Right lung (tissue), 5 donors: ENCODE measurements around the gene PTPRT. TPM values are rescaled to one million over a fixed set of nuclear protein-coding genes. Genes with fewer than 3 reads are reported as not detected.

Experiments
- DNase-seq, 2 donors: peaks; one replicate each; pipeline ENCODE4 v3.0.0-alpha.2; 2013
- polyA plus RNA-seq, 5 donors: library from polyadenylated mRNA; unstranded; fragments of 120-200 nt; gene quantifications; one replicate each; pipeline versions ENCODE4 v1.2.1 to v1.2.3, GENCODE V29; 2013; ENCODE audit warnings: inconsistent platforms in 1 of 5, low replicate concordance in 1 of 5; ENCODE audit not compliant: insufficient read length in 5 of 5, insufficient read depth in 1 of 5

PTPRT gene
- polyA plus RNA-seq, 5 donors = 0.27 to 2.7 (median 1.6) TPM

DNA sequence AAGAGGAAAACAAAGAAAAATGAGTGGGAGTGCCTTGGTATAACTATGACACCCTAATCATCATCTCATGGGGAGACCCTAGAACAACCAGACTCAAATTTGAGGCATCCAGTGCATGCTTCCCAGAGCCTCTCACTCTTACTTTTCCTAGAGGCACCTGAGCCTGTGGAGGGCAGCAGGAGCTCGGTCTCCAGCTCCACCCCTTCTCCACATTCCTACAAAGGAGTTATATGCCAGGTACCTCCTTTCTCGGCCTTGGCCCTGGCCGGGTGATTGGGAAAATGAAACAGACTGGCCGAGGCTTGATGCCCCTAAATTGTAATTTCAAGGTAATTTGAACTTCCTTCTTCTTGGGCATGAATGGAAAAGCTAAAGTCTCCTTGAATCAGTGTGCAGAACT lies 810.3 kb downstream of the PTPRT start:
- DNase-seq = no peak

DNA sequence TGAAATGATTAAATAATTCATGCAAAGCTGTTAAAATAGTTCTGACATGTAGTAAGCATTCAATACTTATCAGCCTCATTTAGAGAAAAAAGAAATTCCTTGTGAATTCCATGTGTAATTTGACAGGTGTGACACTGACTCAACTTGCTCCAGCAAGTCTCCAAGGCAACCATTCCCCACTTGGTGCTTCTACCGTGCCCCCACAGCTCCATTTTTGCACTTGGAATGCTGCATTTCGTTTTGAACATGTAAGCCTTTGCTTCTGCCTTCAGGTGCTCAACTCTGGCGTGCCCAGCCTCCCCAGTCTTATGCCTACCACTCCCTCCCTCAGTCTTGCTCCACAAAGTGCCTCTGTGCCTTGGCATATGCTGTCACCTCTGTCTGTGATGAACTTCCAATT lies 810.9 kb downstream of the PTPRT start:
- no peak for DNase-seq

DNA sequence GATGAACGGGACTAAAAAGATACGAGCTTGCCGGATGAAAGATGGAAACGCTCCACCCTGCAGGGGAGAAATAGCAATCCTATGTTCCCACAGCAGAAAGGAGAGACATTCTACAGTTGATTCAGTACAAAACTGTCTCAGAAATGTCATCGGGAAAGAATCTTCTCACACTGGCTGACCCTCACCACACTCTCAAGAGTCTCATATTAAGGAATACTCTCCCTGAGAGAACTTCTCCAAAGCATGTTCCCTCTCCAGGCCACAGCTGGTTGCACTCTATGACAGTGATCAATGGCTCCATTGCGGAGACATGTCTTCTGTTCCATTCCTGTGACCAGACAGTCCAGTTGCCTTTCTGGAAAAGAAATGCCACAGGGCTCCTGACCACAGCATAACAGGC lies 813.6 kb downstream of the PTPRT start:
- DNase-seq = no peak

DNA sequence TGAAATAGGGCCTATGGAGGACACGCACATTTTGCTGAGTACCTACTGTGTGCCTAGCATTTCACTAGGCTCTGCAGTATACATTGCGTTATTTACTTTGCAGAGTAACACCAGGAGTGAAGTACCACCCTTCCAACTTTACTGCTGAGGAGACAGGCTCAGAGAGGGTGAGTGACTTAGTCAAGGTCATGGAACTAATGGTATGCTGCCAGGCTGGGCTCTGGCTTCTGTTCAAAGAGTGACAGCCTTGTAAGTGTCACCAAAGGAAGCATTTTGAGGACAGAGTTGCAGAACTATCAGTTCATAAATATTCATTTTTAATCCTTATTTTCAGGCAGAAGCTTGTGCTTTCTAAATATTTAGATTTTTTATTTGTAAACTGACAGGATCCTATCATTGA lies 816.7 kb downstream of the PTPRT start:
- DNase-seq = no peak

DNA sequence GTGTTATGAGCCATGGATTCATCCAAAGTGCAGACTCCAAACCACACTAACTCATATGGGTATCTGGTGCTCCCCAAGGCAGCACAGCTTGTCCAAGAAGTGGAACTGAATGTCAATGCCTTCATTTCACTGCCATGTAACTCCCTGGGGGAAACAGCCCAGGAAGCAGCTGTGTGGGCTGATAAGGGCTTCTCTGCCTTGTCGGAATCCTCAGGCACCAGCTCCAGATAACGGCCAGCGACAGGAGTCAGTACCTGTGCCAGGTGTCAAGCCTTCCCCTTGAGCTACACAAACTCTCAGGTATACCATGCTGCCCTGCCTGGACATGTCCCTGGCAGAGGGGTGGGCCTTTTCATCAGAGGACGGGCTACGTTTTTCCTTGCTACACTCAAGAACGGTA lies 819.6 kb downstream of the PTPRT start:
- no peak for DNase-seq

DNA sequence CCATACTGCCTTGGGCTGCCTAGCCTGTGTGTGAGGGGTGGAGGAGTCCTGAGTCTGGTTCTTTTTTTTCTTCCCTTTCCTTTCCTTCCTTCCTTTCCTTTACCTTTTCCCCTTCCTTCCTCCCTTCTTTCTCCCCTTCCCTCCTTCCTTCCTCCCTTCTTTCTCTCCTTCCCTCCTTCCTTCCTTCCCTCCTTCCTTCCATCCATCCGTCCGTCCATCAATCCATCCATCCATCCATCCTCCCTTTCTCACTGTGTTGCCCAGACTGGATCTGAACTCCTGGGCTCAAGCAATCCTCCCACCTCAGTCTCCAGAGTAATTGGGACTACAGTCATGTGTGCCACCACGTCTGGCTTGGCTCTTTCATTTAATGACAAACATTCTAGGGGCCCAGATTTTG lies 820.8 kb downstream of the PTPRT start:
- DNase-seq = no peak

DNA sequence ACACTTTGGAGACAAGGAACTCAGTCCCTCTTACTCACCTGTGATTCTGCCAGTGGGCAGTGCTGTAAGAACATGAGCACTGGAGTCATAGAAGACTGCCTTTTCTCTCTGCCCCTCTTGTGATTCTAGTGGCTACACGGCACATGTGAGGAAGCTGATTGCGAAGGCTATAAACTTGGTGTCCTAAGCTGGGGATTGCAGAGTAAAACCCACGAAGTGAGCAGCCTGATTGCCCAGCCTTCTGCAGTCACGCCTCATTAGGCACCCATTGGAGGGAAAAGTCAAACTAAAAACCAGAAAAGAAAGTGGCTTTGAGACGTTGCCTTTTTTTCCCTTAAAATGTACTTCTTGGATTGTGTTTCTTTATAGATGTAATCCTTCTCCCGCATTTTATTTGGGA lies 823.1 kb downstream of the PTPRT start:
- no peak for DNase-seq

DNA sequence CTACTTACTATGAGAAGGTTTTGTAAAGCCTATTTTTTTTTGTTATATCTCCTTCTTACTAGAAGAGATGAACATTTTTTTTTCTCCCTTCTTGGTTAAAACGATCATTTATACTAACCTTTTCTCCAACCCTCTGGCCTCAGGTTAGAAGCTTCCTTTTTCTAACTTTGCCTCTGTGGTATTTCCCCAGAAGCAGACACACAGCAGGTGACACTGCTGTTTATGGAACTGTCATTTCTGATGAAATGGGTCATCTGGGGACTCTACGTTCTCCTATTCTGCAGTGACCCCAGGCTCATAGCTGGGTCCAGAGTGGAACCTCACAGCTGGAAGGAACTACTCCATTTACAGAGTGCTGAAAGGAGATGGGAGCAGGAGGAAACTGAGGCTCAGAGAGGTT lies 825.3 kb downstream of the PTPRT start:
- DNase-seq = no peak

DNA sequence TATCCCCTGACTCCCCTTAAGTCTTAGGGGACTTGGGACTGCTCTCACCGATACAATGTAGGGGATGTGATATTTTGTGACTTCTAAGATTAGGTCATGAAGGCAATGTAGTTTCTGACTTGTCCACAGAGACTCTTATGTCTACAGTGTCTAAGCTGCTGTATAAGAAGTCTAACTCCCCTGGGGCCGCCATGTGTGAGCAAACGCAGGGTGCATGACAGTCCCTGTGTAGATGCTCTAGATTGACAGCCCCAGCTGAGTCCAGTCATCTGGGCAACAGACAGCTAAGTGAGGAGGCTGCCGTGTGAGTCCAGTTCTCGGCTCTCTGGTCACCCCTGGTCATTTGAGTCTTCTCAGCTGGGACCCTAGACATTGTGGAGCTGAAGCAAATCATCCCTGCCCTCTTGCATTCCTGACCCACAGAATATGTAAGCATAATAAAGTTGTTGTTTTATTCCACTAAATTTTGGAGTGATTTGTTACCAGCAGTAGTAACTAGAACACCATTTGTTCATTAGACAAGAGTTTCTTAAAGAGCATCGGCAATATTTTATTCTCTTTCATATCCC lies 828.2 kb downstream of the PTPRT start:
- no peak for DNase-seq

DNA sequence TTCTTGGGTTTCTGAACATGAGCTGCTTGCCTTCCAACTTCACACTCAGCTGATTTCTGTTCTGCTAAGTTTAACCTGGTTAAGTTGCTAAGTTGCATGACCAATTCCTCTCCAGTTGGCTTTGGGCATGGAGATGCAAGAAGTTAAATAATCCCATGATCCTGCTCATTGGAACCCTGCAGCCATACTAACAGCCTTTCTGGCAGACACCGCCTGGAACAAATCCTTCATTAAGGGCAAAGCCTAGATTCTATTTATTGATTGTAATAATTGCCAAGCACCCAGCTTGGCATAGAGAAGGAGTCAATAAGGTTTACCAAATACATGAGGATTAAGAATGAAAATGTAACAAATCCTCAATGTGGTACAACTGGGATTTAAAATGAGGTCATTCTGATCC lies 829.1 kb downstream of the PTPRT start:
- DNase-seq = no peak

DNA sequence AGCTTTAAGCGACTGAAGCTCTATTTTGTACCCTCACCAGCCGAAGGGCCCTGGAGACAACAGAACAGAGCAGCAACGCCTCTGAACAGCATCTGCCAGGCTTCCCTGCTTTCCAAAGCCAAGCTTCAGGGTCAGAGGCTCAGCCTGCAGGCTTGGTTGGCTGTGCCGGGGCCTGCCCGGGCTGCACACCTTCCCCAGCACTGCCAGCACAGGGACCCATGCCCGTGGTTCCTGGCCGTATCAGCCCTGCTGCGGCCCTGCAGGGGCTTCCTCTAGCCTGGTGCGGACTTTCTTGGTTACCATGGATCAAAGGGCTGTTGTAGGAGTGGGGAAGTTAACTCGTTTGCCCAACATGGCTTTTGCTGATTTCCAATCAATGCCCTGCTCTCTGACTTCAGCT lies 830.1 kb downstream of the PTPRT start:
- no peak for DNase-seq

DNA sequence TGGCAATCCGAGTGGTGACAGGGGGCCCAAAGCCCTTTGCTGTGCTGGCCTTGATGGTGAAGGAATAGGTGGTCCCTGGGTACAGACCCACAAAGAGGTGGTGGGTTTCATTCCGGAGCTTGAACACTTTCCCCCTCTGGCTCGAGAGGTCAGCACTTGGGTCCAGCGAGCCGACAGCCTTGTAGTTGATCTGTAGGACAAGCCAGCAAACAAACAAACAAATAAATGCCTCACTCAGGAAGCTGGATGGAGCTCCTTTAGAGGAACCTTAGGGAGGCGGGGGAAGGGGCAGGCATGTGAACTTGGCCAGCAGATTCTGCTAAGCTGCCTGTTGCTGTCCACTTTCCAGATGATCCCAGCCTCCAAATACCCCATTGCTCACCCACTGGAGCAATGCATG lies 837.6 kb downstream of the PTPRT start:
- DNase-seq = no peak

DNA sequence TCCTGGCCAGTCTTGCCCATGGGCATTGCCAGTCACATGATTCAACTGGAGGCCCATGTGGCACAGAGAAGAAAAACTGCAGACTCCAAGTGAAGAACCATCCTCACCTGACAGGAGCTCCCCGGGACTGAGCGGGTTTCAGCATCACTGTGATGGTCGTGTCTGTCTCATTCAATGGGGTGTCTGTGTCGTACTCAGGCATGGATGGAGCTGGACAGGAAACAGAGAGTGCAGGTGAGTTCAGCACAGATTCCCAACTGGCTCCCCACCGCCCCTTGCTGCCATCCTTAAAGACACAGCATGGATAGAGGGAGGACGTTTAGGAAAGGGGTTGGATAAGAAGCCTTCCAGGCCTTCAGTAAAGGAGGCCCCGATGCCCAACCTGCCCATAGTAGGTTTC lies 839.2 kb downstream of the PTPRT start:
- no peak for DNase-seq

DNA sequence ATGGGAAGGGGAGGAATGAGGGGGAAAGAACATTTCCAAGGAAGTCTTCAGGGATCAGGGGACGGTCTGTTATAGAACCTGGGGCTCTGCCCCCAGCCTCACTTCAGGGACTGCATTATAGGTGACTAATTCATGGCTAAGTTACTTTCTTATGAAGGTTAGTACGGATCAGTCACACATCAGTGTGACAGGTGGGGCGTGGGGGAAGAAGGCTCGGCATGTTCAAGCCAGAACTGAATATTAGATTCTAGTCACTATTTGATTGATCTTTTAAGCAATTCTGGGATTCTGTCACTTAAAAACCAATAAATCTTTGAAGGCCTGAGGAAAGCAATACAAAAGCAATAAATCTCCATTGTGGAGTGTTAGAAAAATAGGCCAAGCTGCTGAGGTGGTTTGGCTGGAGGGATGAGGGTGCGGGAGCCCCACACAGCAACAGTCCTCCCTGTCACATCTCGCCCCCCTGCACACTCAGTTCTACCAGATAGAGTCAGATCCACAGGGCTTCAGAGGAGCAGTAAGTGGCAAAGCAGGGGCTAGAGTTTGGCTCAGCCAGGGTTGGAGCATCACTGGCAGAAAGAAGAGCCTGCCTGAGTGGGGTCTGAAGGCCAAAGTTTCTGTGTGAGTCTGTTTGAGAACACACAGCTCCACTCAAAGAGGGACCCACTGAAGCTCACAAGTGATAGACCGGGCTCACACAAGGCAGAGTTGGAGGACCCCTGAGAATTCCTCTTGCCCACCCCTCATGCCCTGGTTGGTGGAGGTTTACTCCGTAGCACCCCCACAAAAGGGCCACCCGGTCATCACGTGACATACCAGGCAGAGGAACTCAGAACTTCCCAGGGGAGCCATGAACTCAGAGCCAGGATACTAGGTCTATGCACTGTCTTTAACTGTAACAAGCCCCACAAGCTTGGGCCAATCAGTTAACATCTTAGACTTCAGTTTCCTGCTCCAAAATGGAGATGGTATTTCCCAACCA lies 843.2 kb downstream of the PTPRT start:
- DNase-seq = no peak

DNA sequence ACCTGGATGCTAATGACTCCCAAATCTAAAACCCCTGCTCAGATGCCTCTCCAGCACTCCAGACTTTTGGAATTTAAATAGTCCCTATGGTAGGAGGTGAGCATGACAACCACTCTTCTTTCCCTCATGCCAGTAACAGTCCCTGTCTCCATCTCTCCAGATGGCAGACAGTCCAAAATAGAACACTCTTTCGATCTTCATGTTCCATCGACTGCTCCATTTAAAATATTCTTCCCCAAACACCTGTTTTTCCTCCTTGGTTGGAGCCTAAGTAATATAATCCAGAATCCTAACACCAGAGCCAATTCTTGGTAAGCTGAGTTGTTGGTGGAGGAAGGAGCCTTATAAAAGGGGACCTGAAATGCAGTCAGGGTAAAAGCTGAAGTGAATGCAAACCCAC lies 848.1 kb downstream of the PTPRT start:
- DNase-seq = no peak

DNA sequence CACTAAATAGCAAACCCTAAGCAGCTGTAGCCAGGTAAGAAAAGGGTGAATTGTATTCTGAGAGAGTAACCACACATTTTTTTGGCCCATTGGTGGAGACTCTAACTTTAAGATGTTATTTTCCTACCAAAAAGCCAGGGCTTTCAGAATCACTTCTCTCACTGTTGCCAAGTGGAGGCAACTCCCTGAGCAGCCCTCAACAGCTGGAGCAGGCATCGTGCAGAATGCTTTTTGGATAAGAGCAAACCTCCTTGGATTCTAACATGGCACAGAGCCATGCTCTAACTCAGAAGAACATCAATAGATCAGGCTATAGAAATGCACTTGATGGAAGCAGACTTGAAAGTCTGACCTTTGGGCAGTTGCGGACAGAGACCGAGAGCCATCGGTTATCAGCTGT lies 849.3 kb downstream of the PTPRT start:
- peak in 1 of 2 donors; percentile 24 for DNase-seq

DNA sequence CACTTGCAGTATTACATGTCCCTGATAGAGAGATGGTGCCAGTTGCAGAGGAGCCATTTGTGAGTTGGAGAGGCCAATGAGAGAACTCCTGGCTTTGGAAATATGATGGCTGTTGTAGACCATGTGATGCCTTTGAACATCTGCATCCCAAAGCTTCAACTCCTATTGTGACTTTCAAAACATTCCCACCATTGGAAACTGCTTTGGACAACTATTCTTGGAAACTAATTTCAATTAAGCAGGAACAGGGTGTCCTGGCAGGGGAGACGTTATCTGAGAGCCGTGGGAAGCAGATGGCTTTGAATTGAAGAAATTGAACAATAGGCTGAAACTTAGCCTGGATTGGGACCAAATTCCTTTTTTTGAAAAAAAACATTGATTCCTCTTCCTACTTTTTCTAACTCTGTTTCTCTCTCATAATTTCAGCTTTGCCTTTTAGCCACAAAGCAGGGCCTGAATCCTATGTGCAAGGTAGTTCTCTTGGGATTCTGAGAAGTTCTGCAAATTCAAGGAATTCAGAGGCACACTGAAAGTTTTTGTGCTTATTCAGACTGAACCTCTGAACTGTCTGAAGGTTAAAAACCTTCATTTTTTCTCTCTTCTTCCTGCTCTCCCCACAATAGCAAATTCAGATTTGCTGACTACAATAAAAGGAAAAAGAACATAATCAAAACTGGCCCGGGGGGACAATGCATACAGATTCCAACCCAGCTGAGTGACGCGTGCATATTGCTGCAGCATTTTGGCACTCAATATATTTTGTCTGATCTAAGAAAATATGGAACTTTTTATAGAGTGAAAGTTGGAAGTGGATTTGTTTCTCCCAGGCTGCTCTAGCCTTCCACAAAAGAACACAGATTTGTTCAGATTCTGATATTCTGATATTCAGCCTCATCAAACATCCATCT lies 851.2 kb downstream of the PTPRT start:
- peak; percentile 28 to 32 for DNase-seq

DNA sequence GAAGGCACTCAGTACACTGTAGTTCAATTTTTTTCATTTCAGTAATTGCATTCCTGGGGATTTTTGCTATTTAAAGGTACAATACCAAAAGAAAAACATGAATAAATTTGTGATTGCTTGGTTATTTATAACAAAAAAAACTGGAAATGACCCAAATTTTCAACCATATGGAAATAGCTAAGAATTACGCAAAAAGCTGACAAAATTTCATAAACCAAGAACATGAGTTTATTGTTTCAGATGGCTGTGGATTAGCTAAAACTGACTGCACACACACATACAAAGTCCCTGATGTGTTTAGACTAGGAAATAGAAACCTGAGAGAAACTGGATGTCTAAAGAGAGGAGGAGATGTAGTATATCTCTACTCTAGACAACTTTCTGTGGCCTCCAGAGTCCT lies 853.1 kb downstream of the PTPRT start:
- DNase-seq = peak; percentile 48 to 52

DNA sequence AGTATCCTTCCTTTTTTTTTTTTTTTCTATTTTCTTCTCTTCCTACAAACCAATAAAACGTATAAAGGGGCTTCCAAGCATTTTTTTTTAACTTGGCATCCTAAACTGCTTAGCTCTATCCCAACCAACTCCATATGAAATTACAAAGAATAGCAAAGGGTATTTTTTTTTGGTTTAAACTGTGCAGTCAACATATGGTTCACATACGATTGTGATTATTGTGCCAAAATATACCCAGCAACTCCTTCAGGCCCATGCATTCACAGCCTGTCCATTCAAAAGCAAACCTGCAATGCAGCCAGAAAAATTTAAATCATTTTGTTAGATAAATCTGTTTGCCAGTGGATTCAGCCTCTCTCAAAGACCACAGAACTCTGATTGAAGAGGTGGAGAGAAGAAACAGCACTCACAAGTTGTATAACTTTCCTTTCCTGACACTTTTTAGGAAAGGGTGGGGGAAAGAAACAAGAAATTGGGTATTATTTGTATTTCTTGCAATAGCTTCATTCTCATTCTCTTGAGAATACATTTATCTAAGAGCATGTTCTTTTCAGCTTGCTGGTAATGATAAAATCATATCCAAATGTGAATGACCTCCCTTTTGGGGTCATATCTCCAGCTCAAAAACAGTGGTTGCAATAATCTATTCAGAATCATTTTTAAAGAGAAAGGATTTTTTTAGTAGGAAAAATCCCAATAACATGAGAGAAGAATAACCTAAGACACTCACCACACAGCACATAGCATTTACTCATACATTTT lies 870.3 kb downstream of the PTPRT start:
- no peak for DNase-seq

DNA sequence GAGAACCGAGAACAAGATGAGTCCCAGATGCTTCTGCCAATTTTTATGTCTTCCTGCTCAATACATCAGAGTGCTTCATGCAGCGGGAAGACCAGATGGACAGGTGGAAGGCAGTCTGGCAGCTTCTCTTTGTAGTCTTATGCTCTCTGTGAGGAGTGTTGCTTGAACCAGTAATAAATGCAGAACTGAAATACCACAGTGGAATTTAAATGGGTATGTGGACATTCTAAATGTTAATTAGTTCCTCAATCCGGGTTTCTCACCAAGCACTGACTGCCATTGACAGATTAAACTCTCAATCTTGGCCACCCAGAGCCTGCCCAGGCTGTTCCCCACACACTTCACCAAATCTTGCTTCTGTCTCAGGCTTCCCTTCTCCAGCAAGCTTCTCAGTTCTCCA lies 876.0 kb downstream of the PTPRT start:
- no peak for DNase-seq

DNA sequence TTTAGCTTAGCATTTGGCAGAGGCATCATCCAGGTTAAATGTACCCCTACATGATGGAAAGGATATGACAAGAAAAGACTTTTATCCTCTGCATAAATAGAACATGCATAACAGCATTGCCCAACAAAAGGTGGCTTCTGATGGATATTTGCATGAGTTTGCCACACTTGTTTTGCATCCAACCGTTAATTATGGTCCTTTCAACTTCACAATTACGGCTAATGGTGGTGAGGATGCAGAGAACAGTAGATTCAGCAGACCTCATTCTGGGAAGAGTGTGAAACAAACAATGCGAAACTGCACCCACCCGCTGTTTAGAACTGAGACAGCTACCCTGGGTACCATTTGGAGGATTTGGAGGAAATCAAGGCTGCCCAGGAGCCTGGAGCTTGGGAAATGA lies 880.7 kb downstream of the PTPRT start:
- DNase-seq = no peak

DNA sequence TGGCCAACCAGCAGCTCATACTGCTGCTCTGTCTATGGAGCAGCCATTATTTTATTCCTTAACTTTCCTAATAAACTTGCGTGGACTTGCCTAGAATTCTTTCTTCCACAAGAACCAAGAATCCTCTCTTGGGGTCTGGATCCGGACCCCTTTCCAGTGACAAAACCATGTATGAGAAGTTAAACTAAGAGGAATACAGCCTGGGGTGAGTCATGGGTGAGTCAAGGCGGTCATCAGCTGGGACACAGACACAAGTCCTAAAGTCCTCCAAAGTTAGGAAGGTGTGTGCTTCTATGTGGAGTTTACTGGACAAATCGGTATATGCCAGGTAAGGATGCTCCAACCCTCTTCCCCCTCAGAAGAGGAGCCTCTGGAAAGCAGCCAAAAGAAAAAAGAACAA lies 881.5 kb downstream of the PTPRT start:
- DNase-seq = no peak
